HCT116 (cell line): Measurements from ENCODE around the gene TMEM100. TPM values are rescaled to one million over a fixed set of nuclear protein-coding genes. Genes with fewer than 3 reads are reported as not detected.

Source experiments
- ATAC-seq: fragments of 200-7000 bp; cut with Tn5 transposase; 2 replicates; pipeline ENCODE4 v1.9.1; 2020; ENCODE audit warnings: mild to moderate bottlenecking, moderate library complexity
- BruUV-seq: library from RNA; stranded (reverse); fragments of 400-500 nt; replicated peaks from 2 replicates; lab custom pipeline; 2021; lab: Mats Ljungman, UMichigan
- CTCF ChIA-PET: fragments of 300-600 bp; sonication (Branson Sonifier 250); formaldehyde crosslinking; loops from one replicate; lab custom pipeline; 2021; ENCODE audit warnings: antibody characterized with exemption; lab: Charles Lee
- POLR2A ChIA-PET: fragments of 300-600, 350-600 bp; sonication (Branson Sonifier 250); formaldehyde crosslinking; loops from one replicate; lab custom pipeline; 2021; ENCODE audit warnings: antibody characterized with exemption; lab: Charles Lee
- RAD21 ChIA-PET, 2 experiments: fragments of 300-600 bp; sonication (Branson Sonifier 250); formaldehyde crosslinking; loops; one replicate each; lab custom pipeline; 2023; ENCODE audit warnings: low total read pairs in 2 of 2; ENCODE audit not compliant: uncharacterized antibody in 2 of 2, unreplicated experiment in 2 of 2, low non-redundant PET in 1 of 2; lab: Charles Lee
- DNase-seq: peaks from one replicate; pipeline ENCODE4 v3.0.0-alpha.2; 2010; ENCODE audit warnings: low read depth, low spot score
- H2AFZ ChIP-seq: fragments of 200-600 bp; shearing (Covaris generic), sonication (generic); 2 replicates; pipeline ENCODE4 v1.6.1; 2017; ENCODE audit warnings: low read depth, mixed run types, mixed read lengths, antibody characterized with exemption, low read length; ENCODE audit not compliant: poor library complexity, severe bottlenecking
- H3K27ac ChIP-seq: 2 replicates; pipeline ENCODE4 v1.5.1; 2012; ENCODE audit warnings: low read depth, low read length
- H3K27me3 ChIP-seq: fragments of 200-600 bp; sonication (generic); 2 replicates; pipeline ENCODE4 v1.6.1; 2016; ENCODE audit warnings: mixed run types, low read length, mixed read lengths; ENCODE audit not compliant: insufficient read depth
- H3K36me3 ChIP-seq, 2 experiments: fragments of 200-500 bp in 1 of 2; fragments of 200-600 bp in 1 of 2; sonication (Bioruptor generic) in 1 of 2; sonication (generic) in 1 of 2; 2 replicates each; pipeline versions ENCODE4 v1.5.1 to v1.6.1; 2014 to 2016; ENCODE audit warnings: low read length in 2 of 2, inconsistent platforms in 1 of 2, mixed read lengths in 1 of 2, mixed run types in 1 of 2; ENCODE audit not compliant: insufficient read depth in 2 of 2, control insufficient read depth in 1 of 2
- H3K4me1 ChIP-seq, 2 experiments: fragments of 200-600 bp in 1 of 2; sonication (generic) in 1 of 2; 2 replicates each; pipeline versions ENCODE4 v1.5.1 to v1.6.1; 2012 to 2017; ENCODE audit warnings: low read length in 2 of 2, inconsistent platforms in 1 of 2, mild to moderate bottlenecking in 1 of 2, mixed read lengths in 1 of 2, mixed run types in 1 of 2, moderate library complexity in 1 of 2; ENCODE audit not compliant: insufficient read depth in 2 of 2, control insufficient read depth in 1 of 2
- H3K4me2 ChIP-seq: fragments of 200-600 bp; sonication (generic); 2 replicates; pipeline ENCODE4 v1.6.1; 2017; ENCODE audit warnings: mixed run types, low read length, mixed read lengths
- H3K4me3 ChIP-seq, 2 experiments: fragments of 200-600 bp in 1 of 2; sonication (generic) in 1 of 2; replicated peaks in 1 of 2; 2 replicates each; pipeline ENCODE4 v1.5.1; 2011 to 2016; ENCODE audit warnings: low read length in 2 of 2, control low read depth in 1 of 2, low read depth in 1 of 2, mild to moderate bottlenecking in 1 of 2, mixed read lengths in 1 of 2, mixed run types in 1 of 2
- H3K79me2 ChIP-seq: fragments of 200-600 bp; sonication (generic); 2 replicates; pipeline ENCODE4 v1.6.1; 2017; ENCODE audit warnings: mild to moderate bottlenecking, mixed run types, low read length, moderate library complexity, mixed read lengths; ENCODE audit not compliant: insufficient read depth
- H3K9ac ChIP-seq: fragments of 200-600 bp; sonication (generic); 2 replicates; pipeline ENCODE4 v1.6.1; 2016; ENCODE audit warnings: low read length, mixed read lengths
- H3K9me2 ChIP-seq: fragments of 200-600 bp; sonication (generic), shearing (Covaris generic); 2 replicates; pipeline ENCODE4 v1.6.1; 2017; ENCODE audit warnings: mixed run types, mild to moderate bottlenecking, moderate library complexity; ENCODE audit not compliant: insufficient read depth
- H3K9me3 ChIP-seq, 2 experiments: fragments of 200-500 bp in 1 of 2; fragments of 200-600 bp in 1 of 2; sonication (Bioruptor generic) in 1 of 2; sonication (generic) in 1 of 2; 2 replicates each; pipeline ENCODE4 v1.6.1; 2014 to 2017; ENCODE audit warnings: low read length in 2 of 2, mixed read lengths in 2 of 2, inconsistent platforms in 1 of 2, low read depth in 1 of 2, mild to moderate bottlenecking in 1 of 2, mixed run types in 1 of 2, moderate library complexity in 1 of 2; ENCODE audit not compliant: control insufficient read depth in 1 of 2, insufficient read depth in 1 of 2
- H4K20me1 ChIP-seq: fragments of 200-600 bp; sonication (generic), shearing (Covaris generic); 2 replicates; pipeline ENCODE4 v1.6.1; 2017; ENCODE audit warnings: mixed run types, mild to moderate bottlenecking, moderate library complexity; ENCODE audit not compliant: insufficient read depth
- POLR2A ChIP-seq: IDR thresholded peaks from 2 replicates; pipeline ENCODE4 v1.7.0; 2011; ENCODE audit warnings: borderline replicate concordance; ENCODE audit not compliant: insufficient read depth, insufficient read length; ENCODE audit errors: extremely low read depth
- RAD21 ChIP-seq: IDR thresholded peaks from 2 replicates; pipeline ENCODE4 v1.6.1; 2012; ENCODE audit warnings: low read depth, mild to moderate bottlenecking
- SP1 ChIP-seq: IDR thresholded peaks from 2 replicates; pipeline ENCODE4 v1.6.1; 2012; ENCODE audit warnings: low read depth
- intact Hi-C: fragments of 100-400 bp; cut with micrococcal nuclease; formaldehyde crosslinking; loops from 2 replicates; pipeline ENCODE4 v1.10.0; 2022
- total RNA-seq: library from RNA; stranded (reverse); gene quantifications from one replicate; pipeline ENCODE4 v1.2.1, GENCODE V29; 2021; ENCODE audit not compliant: unreplicated experiment
- TF ChIP-seq, protein P1 (sequence below), 3 experiments: fragments of 200-600 bp in 1 of 3; sonication (generic) in 1 of 3; IDR thresholded peaks in 2 of 3; conservative IDR thresholded peaks in 1 of 3; 2 replicates each; pipeline ENCODE4 v1.5.1; 2012 to 2017; ENCODE audit warnings: low read depth in 2 of 3, low read length in 2 of 3, antibody characterized with exemption in 1 of 3, borderline replicate concordance in 1 of 3, control low read depth in 1 of 3, mild to moderate bottlenecking in 1 of 3, mixed read lengths in 1 of 3, mixed run types in 1 of 3, moderate library complexity in 1 of 3; ENCODE audit not compliant: insufficient read depth in 1 of 3

Gene TMEM100
- total RNA-seq, 1 experiment from 2014 or later = not detected

DNA sequence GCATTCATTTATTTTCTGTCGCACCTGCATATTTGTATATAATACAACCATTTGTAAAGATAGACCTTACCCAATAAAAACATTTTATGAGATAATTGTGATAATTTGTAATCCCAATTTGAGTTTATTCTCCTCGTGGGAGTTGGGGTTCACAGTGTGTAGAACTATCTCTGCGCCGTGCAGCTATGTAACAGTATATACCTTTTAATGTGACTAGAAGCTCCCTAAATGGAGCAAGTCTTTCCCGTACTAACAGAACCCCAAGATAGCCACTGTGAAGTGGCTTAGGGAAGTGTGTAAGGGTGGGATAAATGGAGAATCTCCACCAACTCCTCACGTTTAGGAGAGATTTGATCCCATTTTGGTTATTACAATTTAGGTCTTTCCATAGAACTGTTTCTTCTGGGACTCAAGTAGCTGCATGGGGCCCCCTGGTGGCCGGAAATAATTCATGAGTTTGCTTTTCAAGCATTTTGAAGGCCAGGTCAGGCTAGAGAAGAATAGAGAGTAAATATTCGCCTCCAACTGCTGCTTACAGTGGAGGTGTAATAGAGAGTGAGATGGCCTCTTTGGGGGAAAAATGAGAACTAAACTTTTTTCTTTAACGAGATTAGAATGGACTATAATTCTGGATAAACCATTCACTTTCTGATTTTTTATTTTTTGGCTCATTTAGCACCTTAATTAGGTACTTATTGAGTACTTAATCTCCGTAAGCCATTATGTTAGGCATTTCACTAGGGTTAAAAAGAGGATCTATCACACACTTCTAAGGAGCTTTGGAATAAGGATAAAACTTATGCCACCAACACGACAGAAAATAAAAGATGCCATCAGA, 4.5 kb downstream of the TMEM100 start:
- BruUV-seq = no TSS peak

More for the DNA sequence above, 4.5 kb downstream of the TMEM100 start:
- Histone ChIP-seq H3K36me3 (no peaks in the 10 kb centered on the region), H2AFZ (no peak overlapping the region), H3K4me3 (no peak overlapping the region), H3K9me3 (no peaks in the 10 kb centered on the region), H3K27me3 (peaks cover 45% of the 10 kb centered on the region), H3K9ac (no peak overlapping the region), H4K20me1 (no peaks in the 10 kb centered on the region), H3K79me2 (no peaks in the 10 kb centered on the region), H3K4me2 (no peak overlapping the region), H3K4me1 (no peaks in the 10 kb centered on the region), H3K9me2 (no peaks in the 10 kb centered on the region), H3K27ac (no peak overlapping the region)
- RAD21 ChIA-PET = interaction anchor here in 1 of 2 experiments (0.6 kb wide), 1 partner anchor 54 kb away, joined by 3 read pairs; no protein-coding TSS in a partner anchor
- peak; percentile 81 for ATAC-seq
- intact Hi-C loops = loop anchor here (1.0 to 2.0 kb wide), 2 partner anchors 169 to 192 kb away; no protein-coding TSS in a partner anchor
- no peak for TF ChIP-seq POLR2A
- TF ChIP-seq SP1 = no peak
- TF ChIP-seq, protein P1, sequence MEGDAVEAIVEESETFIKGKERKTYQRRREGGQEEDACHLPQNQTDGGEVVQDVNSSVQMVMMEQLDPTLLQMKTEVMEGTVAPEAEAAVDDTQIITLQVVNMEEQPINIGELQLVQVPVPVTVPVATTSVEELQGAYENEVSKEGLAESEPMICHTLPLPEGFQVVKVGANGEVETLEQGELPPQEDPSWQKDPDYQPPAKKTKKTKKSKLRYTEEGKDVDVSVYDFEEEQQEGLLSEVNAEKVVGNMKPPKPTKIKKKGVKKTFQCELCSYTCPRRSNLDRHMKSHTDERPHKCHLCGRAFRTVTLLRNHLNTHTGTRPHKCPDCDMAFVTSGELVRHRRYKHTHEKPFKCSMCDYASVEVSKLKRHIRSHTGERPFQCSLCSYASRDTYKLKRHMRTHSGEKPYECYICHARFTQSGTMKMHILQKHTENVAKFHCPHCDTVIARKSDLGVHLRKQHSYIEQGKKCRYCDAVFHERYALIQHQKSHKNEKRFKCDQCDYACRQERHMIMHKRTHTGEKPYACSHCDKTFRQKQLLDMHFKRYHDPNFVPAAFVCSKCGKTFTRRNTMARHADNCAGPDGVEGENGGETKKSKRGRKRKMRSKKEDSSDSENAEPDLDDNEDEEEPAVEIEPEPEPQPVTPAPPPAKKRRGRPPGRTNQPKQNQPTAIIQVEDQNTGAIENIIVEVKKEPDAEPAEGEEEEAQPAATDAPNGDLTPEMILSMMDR (IDR thresholded peaks at IDR 0.05 in 2 of 3, conservative IDR thresholded peaks at IDR 0.05 in 1 of 3; ENCODE audit: borderline replicate concordance in 1 of 3, insufficient read depth in 1 of 3, low read depth in 2 of 3, low read length in 2 of 3) = peak; percentile 60 to 98 (median 81); a peak in 5 of 6 replicates
- peak; percentile 63 for TF ChIP-seq RAD21
- CTCF ChIA-PET = interaction anchor here (0.6 to 8.4 kb wide), 20 partner anchors 8 to 703 kb away, joined by 3 to 58 read pairs (median 4); partner anchors contain the start of gene PCTP
- POLR2A ChIA-PET = no interaction called here
- DNase-seq = peak; percentile 65
